ENCODE data around the gene STK38. TPM values are rescaled to one million over a fixed set of nuclear protein-coding genes. Genes with fewer than 3 reads are reported as not detected.
A peak's percentile ranks its signal among the peaks of the same experiment; 100 is the strongest.

STK38 gene
- total and polyA plus RNA-seq, 2 of the 4 experiments (the other 2 are of a cell fraction), result 10.6 to 19.7 TPM

GRCh38 chr6:36592221-36592655 is 45.0 kb upstream of the STK38 start:
- Histone ChIP-seq H3K27me3 (ENCODE audit: control insufficient read depth, insufficient read depth, low read length) (no peaks in the 10 kb centered on the region), H3K27ac (ENCODE audit: insufficient read depth, low read length) (no peak overlapping the region), H3K14ac (replicated peaks; ENCODE audit: low read depth, low read length) (no peak overlapping the region), H2BK5ac (ENCODE audit: low read depth, low read length, poor library complexity, severe bottlenecking) (no peak overlapping the region), H2BK120ac (ENCODE audit: low read depth, low read length) (no peak overlapping the region), H3K56ac (ENCODE audit: extremely low read depth, insufficient read depth, low read length) (no peak overlapping the region), H3K4me2 (ENCODE audit: low read depth, low read length) (no peak overlapping the region), H2BK15ac (ENCODE audit: low read depth, low read length) (0 out of 3 replicates have a peak overlapping the region, but pooled peaks have one; percentile 22), H2AFZ (replicated peaks; ENCODE audit: low read length, poor library complexity) (no peak overlapping the region), H4K20me1 (ENCODE audit: insufficient read depth, low read length) (peaks cover 31% of the 10 kb centered on the region), H3K4ac (ENCODE audit: low read depth, low read length) (no peak overlapping the region), H2AK5ac (ENCODE audit: low read depth, low read length) (no peak overlapping the region), H3K18ac (ENCODE audit: low read depth, low read length) (no peak overlapping the region), H2AK9ac (replicated peaks; ENCODE audit: low read depth, low read length, poor library complexity) (no peak overlapping the region), H3K4me3 (ENCODE audit: insufficient read depth, low read depth, low read length) (no peak overlapping the region), H3K9me3 (ENCODE audit: control insufficient read depth, insufficient read depth, low read length) (no peaks in the 10 kb centered on the region), H4K91ac (ENCODE audit: insufficient read depth, low read depth, low read length) (peak overlapping the region; percentile 36; the same call in 1 of the 2 replicates), H3K9me1 (ENCODE audit: insufficient read depth, low read length) (no peaks in the 10 kb centered on the region; the same call in 1 of the 2 replicates), H2BK20ac (ENCODE audit: low read depth, low read length) (no peak overlapping the region), H3K36me3 (ENCODE audit: control insufficient read depth, insufficient read depth, low read length) (peaks cover 6% of the 10 kb centered on the region), H3K23ac (ENCODE audit: low read depth, low read length) (peak overlapping the region; percentile 14; the same call in 1 of the 2 replicates), H4K8ac (ENCODE audit: low read depth in 2 of 2, low read length in 2 of 2) (no peak overlapping the region), H3K4me1 (ENCODE audit: control insufficient read depth, insufficient read depth, low read length) (0 out of 2 replicates have a peak, but pooled peaks cover 1% of the 10 kb centered on the region), H4K5ac (ENCODE audit: low read depth, low read length) (no peak overlapping the region), H3K9ac (ENCODE audit: low read depth, low read length) (no peak overlapping the region), H3K79me1 (ENCODE audit: low read depth in 1 of 2, low read length in 2 of 2) (peaks cover 13 to 26% of the 10 kb centered on the region in 2 experiments)
- 80% methylated on average over 2 of the region's 12 CpGs; no CpG with 5 or more reads in 1 of the 2 experiments for WGBS, 2 experiments (ENCODE audit: extremely low coverage in 2 of 2, insufficient read length in 1 of 2)
- dilution Hi-C loops (cut with HindIII; ENCODE audit: low sequenced_read_pairs, unreplicated experiment) (no loop called here), in situ Hi-C loops (cut with MboI; ENCODE audit: low sequenced_read_pairs) (loop anchor here (5.0 kb wide), 1 partner anchor 45 kb away; the partner anchor contains the start of gene STK38), intact Hi-C loops (cut with micrococcal nuclease) (no loop called here)
- DNase-seq (no peak), ATAC-seq (ENCODE audit: low read depth) (no peak)
- TF ChIP-seq MXI1 (IDR thresholded peaks at IDR 0.05; ENCODE audit: borderline replicate concordance, low read depth, low read length) (no peak), RCOR1 (IDR thresholded peaks at IDR 0.05; ENCODE audit: insufficient replicate concordance, low read length) (no peak), CEBPB (IDR thresholded peaks at IDR 0.05; ENCODE audit: low read depth, low read length) (no peak), USF2 (IDR thresholded peaks at IDR 0.05; ENCODE audit: low read depth, low read length) (no peak), MAFK (IDR thresholded peaks at IDR 0.05; ENCODE audit: low read depth, low read length) (no peak), RFX5 (IDR thresholded peaks at IDR 0.05; ENCODE audit: low read depth, low read length) (no peak), FOS (IDR thresholded peaks at IDR 0.05; ENCODE audit: low read depth, low read length) (no peak), NFE2L2 (IDR thresholded peaks at IDR 0.05; ENCODE audit: low read depth, low read length) (no peak), BHLHE40 (IDR thresholded peaks at IDR 0.05; ENCODE audit: low read depth, low read length) (no peak), MAZ (IDR thresholded peaks at IDR 0.05; ENCODE audit: borderline replicate concordance, low read depth, low read length) (no peak), POLR2A (IDR thresholded peaks at IDR 0.05; ENCODE audit: low read depth, low read length) (no peak), SMC3 (IDR thresholded peaks at IDR 0.05; ENCODE audit: low read depth, low read length) (no peak), CHD1 (IDR thresholded peaks at IDR 0.05; ENCODE audit: low read depth, low read length) (no peak), RAD21 (IDR thresholded peaks at IDR 0.05; ENCODE audit: low read length) (no peak)
- TF ChIP-seq, protein P1, sequence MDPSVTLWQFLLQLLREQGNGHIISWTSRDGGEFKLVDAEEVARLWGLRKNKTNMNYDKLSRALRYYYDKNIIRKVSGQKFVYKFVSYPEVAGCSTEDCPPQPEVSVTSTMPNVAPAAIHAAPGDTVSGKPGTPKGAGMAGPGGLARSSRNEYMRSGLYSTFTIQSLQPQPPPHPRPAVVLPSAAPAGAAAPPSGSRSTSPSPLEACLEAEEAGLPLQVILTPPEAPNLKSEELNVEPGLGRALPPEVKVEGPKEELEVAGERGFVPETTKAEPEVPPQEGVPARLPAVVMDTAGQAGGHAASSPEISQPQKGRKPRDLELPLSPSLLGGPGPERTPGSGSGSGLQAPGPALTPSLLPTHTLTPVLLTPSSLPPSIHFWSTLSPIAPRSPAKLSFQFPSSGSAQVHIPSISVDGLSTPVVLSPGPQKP (IDR thresholded peaks at IDR 0.05; ENCODE audit: borderline replicate concordance, low read depth, low read length), result no peak
- TF ChIP-seq, protein P2, sequence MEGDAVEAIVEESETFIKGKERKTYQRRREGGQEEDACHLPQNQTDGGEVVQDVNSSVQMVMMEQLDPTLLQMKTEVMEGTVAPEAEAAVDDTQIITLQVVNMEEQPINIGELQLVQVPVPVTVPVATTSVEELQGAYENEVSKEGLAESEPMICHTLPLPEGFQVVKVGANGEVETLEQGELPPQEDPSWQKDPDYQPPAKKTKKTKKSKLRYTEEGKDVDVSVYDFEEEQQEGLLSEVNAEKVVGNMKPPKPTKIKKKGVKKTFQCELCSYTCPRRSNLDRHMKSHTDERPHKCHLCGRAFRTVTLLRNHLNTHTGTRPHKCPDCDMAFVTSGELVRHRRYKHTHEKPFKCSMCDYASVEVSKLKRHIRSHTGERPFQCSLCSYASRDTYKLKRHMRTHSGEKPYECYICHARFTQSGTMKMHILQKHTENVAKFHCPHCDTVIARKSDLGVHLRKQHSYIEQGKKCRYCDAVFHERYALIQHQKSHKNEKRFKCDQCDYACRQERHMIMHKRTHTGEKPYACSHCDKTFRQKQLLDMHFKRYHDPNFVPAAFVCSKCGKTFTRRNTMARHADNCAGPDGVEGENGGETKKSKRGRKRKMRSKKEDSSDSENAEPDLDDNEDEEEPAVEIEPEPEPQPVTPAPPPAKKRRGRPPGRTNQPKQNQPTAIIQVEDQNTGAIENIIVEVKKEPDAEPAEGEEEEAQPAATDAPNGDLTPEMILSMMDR (conservative IDR thresholded peaks at IDR 0.05; ENCODE audit: low read depth, low read length), result no peak
- CTCF ChIA-PET, result interaction anchor here (0.6 kb wide), 1 partner anchor 182 kb away, joined by 3 read pairs; no protein-coding TSS in a partner anchor
- POLR2A ChIA-PET (ENCODE audit: unreplicated experiment), result no interaction called here
- BruUV-seq (replicated peaks), result no TSS peak
